Brain microvascular endothelial cell (primary cell): ENCODE measurements around the gene DYNLL1.
A peak's percentile ranks its signal among the peaks of the same experiment; 100 is the strongest.

Experiments
- DNase-seq: peaks from one replicate; pipeline ENCODE4 v3.0.0-alpha.2; 2020
- H3K27ac ChIP-seq: fragments of 250-450 bp; sonication (Bioruptor Pico); 2 replicates; pipeline ENCODE4 v1.5.1; 2020; ENCODE audit warnings: mild to moderate bottlenecking, moderate library complexity
- H3K27me3 ChIP-seq: fragments of 250-450 bp; sonication (Bioruptor Pico); replicated peaks from 2 replicates; pipeline ENCODE4 v1.5.1; 2020; ENCODE audit warnings: mild to moderate bottlenecking
- H3K36me3 ChIP-seq: fragments of 250-450 bp; sonication (Bioruptor Pico); replicated peaks from 2 replicates; pipeline ENCODE4 v1.5.1; 2020; ENCODE audit warnings: mild to moderate bottlenecking
- H3K4me3 ChIP-seq: 2 replicates; pipeline ENCODE4 v1.5.1; 2011; ENCODE audit warnings: low read depth, mild to moderate bottlenecking, control low read depth, low read length, moderate library complexity
- in situ Hi-C: cut with HindIII; loops from 2 replicates; pipeline ENCODE4 v1.10.0; 2017; ENCODE audit warnings: low sequenced_read_pairs, low pct_ligation_motif_present
- TF ChIP-seq, protein P1 (sequence below): IDR thresholded peaks from 2 replicates; pipeline ENCODE4 v1.5.1; 2011; ENCODE audit warnings: low read depth, mild to moderate bottlenecking, moderate library complexity, low read length, control low read depth, inconsistent platforms; ENCODE audit errors: missing control alignments

The DYNLL1 gene

DNA sequence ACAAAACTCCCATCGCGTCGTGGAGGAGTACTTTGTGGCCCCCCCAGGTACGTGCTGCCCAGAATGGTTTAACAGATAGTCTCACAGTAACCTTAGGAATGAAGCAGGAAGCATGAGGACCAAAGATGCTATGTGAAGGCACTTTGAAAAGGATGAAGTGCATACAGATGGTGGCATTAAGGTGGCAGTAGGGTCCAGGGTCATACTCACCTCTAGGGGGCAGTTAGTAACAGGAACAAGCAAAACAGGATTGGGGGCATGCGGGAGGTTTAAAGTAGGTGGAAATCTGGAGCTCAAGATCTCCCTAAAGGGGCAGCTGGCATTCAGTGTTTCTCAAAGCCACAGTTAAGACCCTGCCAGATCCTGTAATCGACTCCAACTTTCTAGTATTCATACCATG is 38.8 kb upstream of the DYNLL1 start:
- no peak for DNase-seq
- no peak overlapping the region for H3K4me3 ChIP-seq
- H3K27me3 ChIP-seq: no peaks in the 10 kb centered on the region
- in situ Hi-C loops: no loop called here
- TF ChIP-seq, protein P1, sequence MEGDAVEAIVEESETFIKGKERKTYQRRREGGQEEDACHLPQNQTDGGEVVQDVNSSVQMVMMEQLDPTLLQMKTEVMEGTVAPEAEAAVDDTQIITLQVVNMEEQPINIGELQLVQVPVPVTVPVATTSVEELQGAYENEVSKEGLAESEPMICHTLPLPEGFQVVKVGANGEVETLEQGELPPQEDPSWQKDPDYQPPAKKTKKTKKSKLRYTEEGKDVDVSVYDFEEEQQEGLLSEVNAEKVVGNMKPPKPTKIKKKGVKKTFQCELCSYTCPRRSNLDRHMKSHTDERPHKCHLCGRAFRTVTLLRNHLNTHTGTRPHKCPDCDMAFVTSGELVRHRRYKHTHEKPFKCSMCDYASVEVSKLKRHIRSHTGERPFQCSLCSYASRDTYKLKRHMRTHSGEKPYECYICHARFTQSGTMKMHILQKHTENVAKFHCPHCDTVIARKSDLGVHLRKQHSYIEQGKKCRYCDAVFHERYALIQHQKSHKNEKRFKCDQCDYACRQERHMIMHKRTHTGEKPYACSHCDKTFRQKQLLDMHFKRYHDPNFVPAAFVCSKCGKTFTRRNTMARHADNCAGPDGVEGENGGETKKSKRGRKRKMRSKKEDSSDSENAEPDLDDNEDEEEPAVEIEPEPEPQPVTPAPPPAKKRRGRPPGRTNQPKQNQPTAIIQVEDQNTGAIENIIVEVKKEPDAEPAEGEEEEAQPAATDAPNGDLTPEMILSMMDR: peak; percentile 49
- no peak overlapping the region for H3K27ac ChIP-seq
- H3K36me3 ChIP-seq: peaks cover 61% of the 10 kb centered on the region

DNA sequence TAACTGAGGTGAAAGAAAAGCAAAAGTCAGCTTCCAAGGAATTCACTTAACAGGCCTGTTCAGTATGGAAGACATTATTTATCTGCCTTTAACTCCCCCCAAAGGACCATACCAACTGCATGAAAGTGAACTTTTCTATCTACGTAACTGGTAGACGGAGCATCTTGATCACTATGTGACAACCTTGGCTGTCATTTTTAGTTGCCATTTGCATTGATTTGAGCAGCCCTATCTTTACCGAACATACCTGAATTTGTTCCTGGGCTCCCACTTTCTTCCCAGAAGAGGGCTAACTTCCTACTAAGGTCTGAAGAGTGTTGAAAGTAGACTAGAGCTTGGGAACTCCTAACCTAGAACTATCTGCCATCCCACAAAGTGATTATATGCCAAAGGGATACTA is 35.8 kb upstream of the DYNLL1 start:
- in situ Hi-C loops: no loop called here
- TF ChIP-seq, protein P1: no peak
- no peak for DNase-seq
- H3K27ac ChIP-seq: no peak overlapping the region
- H3K27me3 ChIP-seq: no peaks in the 10 kb centered on the region
- peaks cover 82% of the 10 kb centered on the region for H3K36me3 ChIP-seq
- no peak overlapping the region for H3K4me3 ChIP-seq

DNA sequence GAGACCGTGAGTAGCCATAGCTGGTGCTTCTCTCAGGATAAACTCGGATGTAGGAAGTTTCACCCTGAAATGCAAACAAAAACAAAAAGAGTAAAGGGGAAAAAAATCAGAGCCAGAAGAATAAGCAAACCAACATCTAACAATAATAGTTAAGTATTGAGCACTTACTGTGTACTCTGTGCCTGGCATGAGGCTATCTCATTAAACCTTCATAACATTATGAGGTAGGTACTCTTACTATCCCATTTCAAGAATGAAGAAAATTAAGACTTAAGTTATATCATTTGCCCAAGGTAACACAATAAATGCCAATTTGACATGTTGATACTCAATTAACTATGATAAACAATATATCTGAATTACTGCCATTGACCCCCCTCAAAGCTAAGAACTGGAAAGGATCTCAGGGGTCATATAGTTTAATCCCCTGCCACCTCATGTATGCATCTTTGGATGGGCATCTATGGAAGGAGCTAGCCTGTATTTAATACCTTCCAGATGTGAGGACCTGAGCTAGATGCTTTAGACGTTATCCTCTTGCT is 33.7 kb upstream of the DYNLL1 start:
- TF ChIP-seq, protein P1: no peak
- H3K27me3 ChIP-seq: no peaks in the 10 kb centered on the region
- in situ Hi-C loops: no loop called here
- no peak overlapping the region for H3K27ac ChIP-seq
- peaks cover 80% of the 10 kb centered on the region for H3K36me3 ChIP-seq
- no peak for DNase-seq
- H3K4me3 ChIP-seq: no peak overlapping the region

DNA sequence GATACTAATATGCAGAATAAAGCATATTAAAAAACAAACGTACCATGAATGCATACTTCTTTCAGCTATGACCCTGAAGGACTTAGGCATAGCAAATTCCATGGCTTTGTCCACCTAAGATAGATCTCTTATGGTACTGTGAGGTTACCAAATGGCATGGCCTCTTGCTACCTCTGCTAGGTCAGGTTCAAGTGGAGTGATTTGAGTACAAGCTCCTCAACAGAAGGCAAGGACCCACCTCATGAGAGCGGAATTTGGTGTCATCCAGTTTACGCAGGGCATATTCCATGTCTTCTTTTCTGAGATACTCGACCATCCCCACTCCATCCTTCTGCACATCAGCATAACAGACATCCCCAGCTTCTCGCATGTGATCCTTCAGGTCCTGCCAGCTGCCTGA is 32.2 kb upstream of the DYNLL1 start:
- H3K36me3 ChIP-seq: peaks cover 77% of the 10 kb centered on the region
- DNase-seq: no peak
- H3K27ac ChIP-seq: no peak overlapping the region
- no peaks in the 10 kb centered on the region for H3K27me3 ChIP-seq
- no peak overlapping the region for H3K4me3 ChIP-seq
- in situ Hi-C loops: no loop called here
- TF ChIP-seq, protein P1: no peak

DNA sequence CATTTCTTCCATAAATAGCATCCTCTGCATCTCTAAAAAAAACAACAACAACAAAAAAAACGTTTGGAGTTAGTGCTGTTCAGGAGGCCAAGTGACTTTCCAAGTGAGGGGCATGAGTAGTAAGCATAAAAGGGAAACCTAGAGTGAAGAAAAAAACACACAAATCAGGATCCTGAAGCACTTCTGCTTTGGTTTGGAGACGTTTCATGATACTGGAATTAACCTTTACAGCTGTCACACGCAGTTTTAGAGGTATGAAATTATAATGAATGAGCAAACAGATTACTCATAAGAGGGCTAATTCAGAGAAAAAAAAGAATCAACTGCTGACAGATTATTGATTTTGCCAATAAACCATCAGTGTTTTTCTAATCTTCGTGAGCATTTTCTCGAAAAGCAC is 30.2 kb upstream of the DYNLL1 start:
- in situ Hi-C loops: no loop called here
- Histone ChIP-seq H3K27ac (no peak overlapping the region), H3K36me3 (peaks cover 60% of the 10 kb centered on the region), H3K4me3 (no peak overlapping the region), H3K27me3 (no peaks in the 10 kb centered on the region)
- no peak for DNase-seq
- TF ChIP-seq, protein P1: no peak

DNA sequence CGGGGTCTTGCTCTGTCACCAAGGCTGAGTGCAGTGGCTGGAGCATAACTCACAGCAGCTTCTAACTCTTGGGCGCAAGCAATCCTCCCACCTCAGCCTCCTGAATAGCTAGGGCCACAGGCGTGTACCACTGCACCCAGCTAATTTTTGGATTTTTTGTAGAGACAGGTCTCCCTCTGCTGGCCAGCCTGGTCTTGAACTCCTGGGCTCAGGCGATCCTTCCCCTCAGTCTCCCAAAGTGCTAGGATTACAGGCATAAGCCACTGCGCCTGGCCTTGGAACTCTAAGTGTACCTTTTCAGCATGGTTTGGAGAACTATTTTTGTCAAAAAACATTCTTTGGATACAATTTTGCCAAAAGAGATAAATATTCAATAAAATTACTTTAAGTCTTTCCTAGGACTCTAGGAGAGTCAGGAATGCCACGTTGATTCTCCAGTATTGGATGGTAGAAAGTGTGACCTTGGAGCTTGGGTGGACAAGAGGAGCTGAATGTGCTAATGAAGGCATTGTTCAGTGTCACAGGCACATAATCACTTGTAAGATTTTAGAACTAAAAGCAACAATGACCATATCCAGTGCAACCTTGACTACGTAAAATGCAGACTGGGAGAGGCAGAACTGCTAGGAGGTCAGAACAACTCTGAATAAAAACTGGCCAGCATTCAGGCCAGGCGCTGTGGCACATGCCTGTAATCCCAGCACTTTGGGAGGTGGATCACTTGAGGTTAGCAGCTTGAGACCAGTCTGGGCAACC is 29.2 kb upstream of the DYNLL1 start:
- Histone ChIP-seq H3K36me3 (peaks cover 53% of the 10 kb centered on the region), H3K27me3 (no peaks in the 10 kb centered on the region), H3K27ac (no peak overlapping the region), H3K4me3 (no peak overlapping the region)
- DNase-seq: peak; percentile 39
- TF ChIP-seq, protein P1: peak; percentile 77
- in situ Hi-C loops: no loop called here
